Stimulated activated naive CD8-positive, alpha-beta T cell treated with anti-CD3 and anti-CD28 coated beads, Interleukin-15, Interleukin-2, amounts not matched to agents 100 ng/mL and 50 ng/mL, for 24 hours (primary cell): ENCODE results near the gene CLNK.
"Not testable (repeated sequence)": the region's sequence is repeated elsewhere in the genome, so short reads cannot be mapped to it uniquely, and the experiment has no call there.

Experiments used
- H3K27ac Mint-ChIP-seq: one replicate; pipeline ENCODE4 v1.8.0; 2021; ENCODE audit warnings: mild to moderate bottlenecking, mixed read lengths
- H3K27me3 Mint-ChIP-seq: one replicate; pipeline ENCODE4 v1.8.0; 2021; ENCODE audit warnings: mixed read lengths
- H3K36me3 Mint-ChIP-seq: one replicate; pipeline ENCODE4 v1.8.0; 2021; ENCODE audit warnings: low read depth, mixed read lengths
- H3K4me1 Mint-ChIP-seq: one replicate; pipeline ENCODE4 v1.8.0; 2021; ENCODE audit warnings: low read depth, mixed read lengths
- H3K4me3 Mint-ChIP-seq: one replicate; pipeline ENCODE4 v1.8.0; 2021; ENCODE audit warnings: mild to moderate bottlenecking, mixed read lengths
- H3K9me3 Mint-ChIP-seq: one replicate; pipeline ENCODE4 v1.8.0; 2021; ENCODE audit warnings: mixed read lengths

CLNK gene

GRCh38 chr4:10575414-10575813, 109.2 kb downstream of the CLNK start:
- Mint-ChIP-seq H3K27me3 (no peaks in the 10 kb centered on the region), H3K4me1 (no peaks in the 10 kb centered on the region), H3K27ac (no peak overlapping the region), H3K9me3 (no peaks in the 10 kb centered on the region), H3K4me3 (no peak overlapping the region), H3K36me3 (no peaks in the 10 kb centered on the region)

- H3K4me3 Mint-ChIP-seq, H3K27ac Mint-ChIP-seq, H3K27me3 Mint-ChIP-seq: not testable (repeated sequence)
Measured at GRCh38 chr4:10574553-10574952, 110.0 kb downstream of the CLNK start.

GRCh38 chr4:10571909-10572308, 112.7 kb downstream of the CLNK start:
- Mint-ChIP-seq H3K27ac (no peak overlapping the region), H3K4me1 (no peaks in the 10 kb centered on the region), H3K9me3 (no peaks in the 10 kb centered on the region), H3K4me3 (no peak overlapping the region), H3K36me3 (no peaks in the 10 kb centered on the region), H3K27me3 (no peaks in the 10 kb centered on the region)

More at GRCh38 chr4:10574553-10574952, 110.0 kb downstream of the CLNK start:
- H3K4me1 Mint-ChIP-seq, H3K9me3 Mint-ChIP-seq, H3K36me3 Mint-ChIP-seq: not testable (repeated sequence)

GRCh38 chr4:10569491-10569890, 115.1 kb downstream of the CLNK start:
- H3K36me3 Mint-ChIP-seq: no peaks in the 10 kb centered on the region
- H3K27me3 Mint-ChIP-seq: no peaks in the 10 kb centered on the region
- no peaks in the 10 kb centered on the region for H3K4me1 Mint-ChIP-seq
- H3K27ac Mint-ChIP-seq: no peak overlapping the region
- no peaks in the 10 kb centered on the region for H3K9me3 Mint-ChIP-seq
- no peak overlapping the region for H3K4me3 Mint-ChIP-seq

GRCh38 chr4:10567766-10568165, 116.8 kb downstream of the CLNK start:
- Mint-ChIP-seq H3K4me1 (no peaks in the 10 kb centered on the region), H3K27me3 (peaks cover under 1% of the 10 kb centered on the region), H3K4me3 (no peak overlapping the region), H3K36me3 (no peaks in the 10 kb centered on the region), H3K9me3 (no peaks in the 10 kb centered on the region), H3K27ac (no peak overlapping the region)

- H3K27me3 Mint-ChIP-seq: peaks cover 4% of the 10 kb centered on the region
- no peaks in the 10 kb centered on the region for H3K4me1 Mint-ChIP-seq
- H3K9me3 Mint-ChIP-seq: no peaks in the 10 kb centered on the region
- no peaks in the 10 kb centered on the region for H3K36me3 Mint-ChIP-seq
- no peak overlapping the region for H3K4me3 Mint-ChIP-seq
- no peak overlapping the region for H3K27ac Mint-ChIP-seq
Measured at GRCh38 chr4:10565166-10565780, 119.3 kb downstream of the CLNK start.

GRCh38 chr4:10554694-10555093, 129.9 kb downstream of the CLNK start:
- H3K4me1 Mint-ChIP-seq: peaks cover 4% of the 10 kb centered on the region
- peaks cover 9% of the 10 kb centered on the region for H3K27me3 Mint-ChIP-seq
- no peaks in the 10 kb centered on the region for H3K36me3 Mint-ChIP-seq
- no peaks in the 10 kb centered on the region for H3K9me3 Mint-ChIP-seq
- H3K4me3 Mint-ChIP-seq: no peak overlapping the region
- H3K27ac Mint-ChIP-seq: no peak overlapping the region

GRCh38 chr4:10554121-10554520, 130.4 kb downstream of the CLNK start:
- Mint-ChIP-seq H3K4me3 (no peak overlapping the region), H3K27ac (no peak overlapping the region), H3K36me3 (no peaks in the 10 kb centered on the region), H3K4me1 (peaks cover 4% of the 10 kb centered on the region), H3K27me3 (peaks cover 10% of the 10 kb centered on the region), H3K9me3 (no peaks in the 10 kb centered on the region)

GRCh38 chr4:10552591-10553280, 131.8 kb downstream of the CLNK start:
- peaks cover 4% of the 10 kb centered on the region for H3K4me1 Mint-ChIP-seq
- H3K27me3 Mint-ChIP-seq: peaks cover 10% of the 10 kb centered on the region
- no peaks in the 10 kb centered on the region for H3K9me3 Mint-ChIP-seq
- H3K4me3 Mint-ChIP-seq: no peak overlapping the region
- no peak overlapping the region for H3K27ac Mint-ChIP-seq
- no peaks in the 10 kb centered on the region for H3K36me3 Mint-ChIP-seq

GRCh38 chr4:10535912-10536311, 148.7 kb downstream of the CLNK start:
- H3K9me3 Mint-ChIP-seq: no peaks in the 10 kb centered on the region

GRCh38 chr4:10534820-10535219, 149.7 kb downstream of the CLNK start:
- peaks cover 3% of the 10 kb centered on the region for H3K27me3 Mint-ChIP-seq

More at GRCh38 chr4:10535912-10536311, 148.7 kb downstream of the CLNK start:
- Mint-ChIP-seq H3K27me3 (peaks cover 3% of the 10 kb centered on the region), H3K36me3 (no peaks in the 10 kb centered on the region), H3K4me1 (no peaks in the 10 kb centered on the region), H3K27ac (no peak overlapping the region), H3K4me3 (no peak overlapping the region)

GRCh38 chr4:10532155-10532554, 152.4 kb downstream of the CLNK start:
- H3K4me1 Mint-ChIP-seq: no peaks in the 10 kb centered on the region

More at GRCh38 chr4:10534820-10535219, 149.7 kb downstream of the CLNK start:
- H3K36me3 Mint-ChIP-seq: no peaks in the 10 kb centered on the region
- no peaks in the 10 kb centered on the region for H3K9me3 Mint-ChIP-seq
- H3K4me3 Mint-ChIP-seq: no peak overlapping the region
- H3K27ac Mint-ChIP-seq: no peak overlapping the region
- H3K4me1 Mint-ChIP-seq: no peaks in the 10 kb centered on the region

GRCh38 chr4:10530137-10530786, 154.3 kb downstream of the CLNK start:
- peaks cover 3% of the 10 kb centered on the region for H3K27me3 Mint-ChIP-seq
- H3K36me3 Mint-ChIP-seq: no peaks in the 10 kb centered on the region
- no peaks in the 10 kb centered on the region for H3K4me1 Mint-ChIP-seq
- no peaks in the 10 kb centered on the region for H3K9me3 Mint-ChIP-seq
- no peak overlapping the region for H3K27ac Mint-ChIP-seq
- H3K4me3 Mint-ChIP-seq: no peak overlapping the region

More at GRCh38 chr4:10532155-10532554, 152.4 kb downstream of the CLNK start:
- Mint-ChIP-seq H3K36me3 (no peaks in the 10 kb centered on the region), H3K9me3 (no peaks in the 10 kb centered on the region), H3K4me3 (no peak overlapping the region), H3K27me3 (peaks cover 3% of the 10 kb centered on the region), H3K27ac (no peak overlapping the region)

- Mint-ChIP-seq H3K4me3 (no peak overlapping the region), H3K9me3 (no peaks in the 10 kb centered on the region), H3K27ac (no peak overlapping the region), H3K27me3 (peaks cover 3% of the 10 kb centered on the region), H3K36me3 (no peaks in the 10 kb centered on the region), H3K4me1 (no peaks in the 10 kb centered on the region)
Measured at GRCh38 chr4:10529291-10530136, 155.1 kb downstream of the CLNK start.

- Mint-ChIP-seq H3K36me3 (no peaks in the 10 kb centered on the region), H3K4me3 (no peak overlapping the region), H3K27ac (no peak overlapping the region), H3K4me1 (no peaks in the 10 kb centered on the region), H3K27me3 (peaks cover 3% of the 10 kb centered on the region), H3K9me3 (no peaks in the 10 kb centered on the region)
Measured at GRCh38 chr4:10527438-10527837, 157.1 kb downstream of the CLNK start.
